GM10266 (cell line): Measurements from ENCODE around the gene ULBP1.
"Not testable (repeated sequence)": the region's sequence is repeated elsewhere in the genome, so short reads cannot be mapped to it uniquely, and the experiment has no call there.

Source experiments
- DNase-seq: peaks from one replicate; pipeline ENCODE4 v3.0.0; 2012; ENCODE audit errors: extremely low spot score
- TF ChIP-seq, protein P1 (sequence below): IDR thresholded peaks from 2 replicates; pipeline ENCODE4 v1.5.1; 2012; ENCODE audit warnings: mild to moderate bottlenecking, low read depth; ENCODE audit not compliant: control insufficient read depth, insufficient read depth; ENCODE audit errors: missing control alignments

Gene ULBP1

DNA sequence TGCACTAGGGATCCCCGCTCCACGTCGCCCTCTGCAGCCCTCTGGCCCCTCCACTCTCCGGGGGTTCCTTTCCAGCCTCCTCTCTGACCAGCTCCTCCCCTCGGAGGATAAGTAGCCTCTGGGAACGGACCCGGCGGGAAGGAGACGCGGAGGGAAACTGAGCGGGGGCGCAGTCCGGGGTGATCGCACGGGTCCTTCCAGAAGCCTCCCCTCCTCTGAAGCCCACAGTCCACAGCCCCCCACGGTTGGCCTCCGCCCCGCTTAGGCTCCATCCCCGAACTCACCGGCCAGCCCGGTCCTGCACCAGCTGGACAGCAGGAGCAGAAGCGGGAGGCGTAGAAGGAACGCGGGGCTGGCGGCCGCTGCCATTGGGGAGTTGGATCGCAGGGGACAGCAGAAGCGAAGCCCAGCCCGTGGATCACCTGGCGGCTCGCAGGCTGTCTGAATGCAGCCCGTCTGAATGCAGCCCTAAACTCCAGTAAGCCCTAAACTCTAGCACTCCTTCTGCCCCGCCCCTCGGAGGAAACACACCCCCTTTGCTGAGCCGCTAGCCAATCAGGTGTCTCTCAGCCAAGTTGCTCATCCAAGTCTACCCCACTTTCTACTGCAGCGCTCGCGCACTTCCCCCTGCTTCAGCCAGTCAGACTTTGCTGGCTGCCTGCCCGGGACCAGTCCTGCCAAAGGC lies 41.0 kb upstream of the ULBP1 start, which contains the start of gene RAET1G:
Gene RAET1G (minus strand): TSS at position 480 of the 685 bp plus-strand sequence. CDS start 111 bp downstream, at position 369.
- TF ChIP-seq, protein P1, sequence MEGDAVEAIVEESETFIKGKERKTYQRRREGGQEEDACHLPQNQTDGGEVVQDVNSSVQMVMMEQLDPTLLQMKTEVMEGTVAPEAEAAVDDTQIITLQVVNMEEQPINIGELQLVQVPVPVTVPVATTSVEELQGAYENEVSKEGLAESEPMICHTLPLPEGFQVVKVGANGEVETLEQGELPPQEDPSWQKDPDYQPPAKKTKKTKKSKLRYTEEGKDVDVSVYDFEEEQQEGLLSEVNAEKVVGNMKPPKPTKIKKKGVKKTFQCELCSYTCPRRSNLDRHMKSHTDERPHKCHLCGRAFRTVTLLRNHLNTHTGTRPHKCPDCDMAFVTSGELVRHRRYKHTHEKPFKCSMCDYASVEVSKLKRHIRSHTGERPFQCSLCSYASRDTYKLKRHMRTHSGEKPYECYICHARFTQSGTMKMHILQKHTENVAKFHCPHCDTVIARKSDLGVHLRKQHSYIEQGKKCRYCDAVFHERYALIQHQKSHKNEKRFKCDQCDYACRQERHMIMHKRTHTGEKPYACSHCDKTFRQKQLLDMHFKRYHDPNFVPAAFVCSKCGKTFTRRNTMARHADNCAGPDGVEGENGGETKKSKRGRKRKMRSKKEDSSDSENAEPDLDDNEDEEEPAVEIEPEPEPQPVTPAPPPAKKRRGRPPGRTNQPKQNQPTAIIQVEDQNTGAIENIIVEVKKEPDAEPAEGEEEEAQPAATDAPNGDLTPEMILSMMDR, result no peak
- peak; percentile 62 for DNase-seq

DNA sequence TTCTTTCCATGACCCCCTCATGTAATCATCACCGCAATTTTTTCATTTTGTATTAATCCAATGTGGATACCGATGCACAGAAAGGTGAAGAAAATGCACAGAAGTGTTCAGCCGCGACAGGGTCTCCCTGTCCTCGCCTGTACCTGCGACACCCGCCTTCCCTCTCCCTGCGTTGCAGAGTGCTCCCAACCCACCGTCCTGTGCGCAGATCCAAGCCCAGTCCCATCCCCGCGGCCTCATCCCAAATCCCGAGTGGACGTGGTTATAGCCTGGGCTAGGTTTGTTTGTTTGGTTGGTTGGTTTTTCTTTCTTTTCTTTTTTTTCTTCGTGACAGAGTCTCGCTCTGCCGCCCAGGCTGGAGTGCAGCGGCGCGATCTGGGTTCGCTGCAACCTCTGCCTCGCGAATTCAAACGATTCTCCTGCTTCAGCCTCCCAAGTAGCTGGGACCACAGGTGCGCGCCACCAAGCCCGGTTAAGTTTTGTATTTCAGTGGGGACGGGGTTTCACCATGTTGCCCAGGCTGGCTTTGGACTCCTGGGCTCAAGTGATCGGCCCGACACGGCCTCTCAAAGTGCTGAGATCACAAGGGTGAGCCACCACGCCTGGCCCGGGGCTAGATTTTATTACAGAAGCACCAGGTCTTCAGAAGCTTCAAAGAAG lies 40.3 kb upstream of the ULBP1 start:
- no peak for DNase-seq
- TF ChIP-seq, protein P1, result no peak

DNA sequence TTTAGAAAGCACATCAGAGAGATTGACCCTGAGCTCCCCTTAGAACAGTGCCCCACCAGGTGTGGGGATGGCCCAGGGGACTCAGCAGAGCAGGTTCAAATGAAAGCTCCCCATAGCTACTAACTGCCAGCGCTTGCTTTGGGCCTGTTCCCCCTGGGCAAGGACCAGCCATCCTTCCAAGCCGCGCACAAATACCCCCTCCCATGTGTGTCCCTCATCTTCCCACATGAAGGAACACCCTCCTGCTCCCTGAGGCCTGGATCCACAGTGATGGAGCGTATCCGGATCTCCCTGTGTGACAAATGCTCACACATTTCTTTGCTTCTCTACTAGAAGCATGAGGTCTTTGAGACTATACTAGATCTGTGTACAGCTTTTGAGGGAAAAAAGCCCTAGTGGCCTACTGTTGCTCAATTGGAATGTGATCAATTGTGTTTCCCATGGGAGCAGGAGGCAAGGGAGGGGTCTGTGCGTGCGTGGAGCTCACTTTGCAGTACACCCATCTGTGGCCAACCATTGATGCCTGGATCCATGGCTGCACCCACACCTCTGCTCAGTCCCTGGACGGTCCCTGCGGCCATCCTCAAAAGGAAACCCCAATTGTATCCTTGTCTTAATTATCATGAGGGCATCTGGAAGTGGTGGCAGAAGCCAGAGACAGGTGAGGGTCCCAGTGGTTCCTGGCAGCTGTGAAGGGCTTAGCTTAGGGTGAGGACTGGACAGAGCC lies 39.4 kb upstream of the ULBP1 start:
- DNase-seq, result no peak
- TF ChIP-seq, protein P1, result no peak

DNA sequence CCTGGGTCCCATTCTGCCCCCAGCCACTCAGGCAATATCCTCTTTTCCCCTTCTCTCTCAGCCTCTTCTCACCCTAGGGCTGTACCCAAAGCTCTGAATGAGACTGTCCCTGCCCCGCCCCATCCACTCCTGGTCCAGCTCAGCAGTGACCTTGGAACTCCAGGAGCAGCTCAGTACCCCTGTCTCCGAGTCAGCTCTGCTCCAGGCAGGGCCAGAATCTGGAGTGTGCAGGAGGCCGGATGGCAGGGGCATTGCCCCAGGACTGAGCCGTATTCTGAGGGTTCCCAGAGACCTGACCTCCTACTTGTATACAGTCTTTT lies 38.9 kb upstream of the ULBP1 start:
- DNase-seq, result no peak
- TF ChIP-seq, protein P1, result no peak

DNA sequence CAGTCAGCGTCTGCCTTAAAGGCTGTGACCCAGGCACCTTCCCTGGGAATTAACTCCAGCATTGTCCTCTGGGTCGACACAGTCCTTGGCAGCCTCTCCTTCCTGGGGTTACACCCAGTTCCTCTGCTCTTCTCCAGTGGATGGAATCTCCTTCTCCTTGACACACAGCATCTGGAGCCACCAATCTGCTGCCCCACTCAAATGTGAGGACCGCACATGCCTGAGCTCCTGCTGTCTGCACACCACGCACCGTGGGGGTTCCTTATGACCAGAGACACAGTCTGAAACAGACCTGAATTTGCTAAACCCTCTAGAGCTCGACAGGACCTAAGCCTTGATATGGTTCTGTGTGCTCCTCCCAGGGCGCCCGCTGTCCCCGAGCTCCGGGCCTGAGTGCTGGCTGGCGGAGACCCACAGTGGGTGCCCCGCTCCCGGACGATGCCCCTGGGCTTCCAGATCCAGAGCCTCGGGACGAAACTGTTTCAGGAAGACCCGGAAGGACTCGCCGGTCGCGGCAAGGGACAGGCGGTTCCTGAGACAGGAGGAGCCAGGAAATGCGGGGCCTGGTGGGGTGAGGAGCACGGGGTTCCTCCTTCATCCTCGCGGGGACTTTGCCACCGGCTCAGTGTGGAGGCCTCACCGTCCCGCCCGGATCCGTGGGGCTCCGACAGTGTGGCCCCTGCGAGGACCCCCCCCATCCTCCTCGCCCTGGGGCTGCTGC lies 38.3 kb upstream of the ULBP1 start:
- TF ChIP-seq, protein P1, result no peak
- DNase-seq, result no peak

DNA sequence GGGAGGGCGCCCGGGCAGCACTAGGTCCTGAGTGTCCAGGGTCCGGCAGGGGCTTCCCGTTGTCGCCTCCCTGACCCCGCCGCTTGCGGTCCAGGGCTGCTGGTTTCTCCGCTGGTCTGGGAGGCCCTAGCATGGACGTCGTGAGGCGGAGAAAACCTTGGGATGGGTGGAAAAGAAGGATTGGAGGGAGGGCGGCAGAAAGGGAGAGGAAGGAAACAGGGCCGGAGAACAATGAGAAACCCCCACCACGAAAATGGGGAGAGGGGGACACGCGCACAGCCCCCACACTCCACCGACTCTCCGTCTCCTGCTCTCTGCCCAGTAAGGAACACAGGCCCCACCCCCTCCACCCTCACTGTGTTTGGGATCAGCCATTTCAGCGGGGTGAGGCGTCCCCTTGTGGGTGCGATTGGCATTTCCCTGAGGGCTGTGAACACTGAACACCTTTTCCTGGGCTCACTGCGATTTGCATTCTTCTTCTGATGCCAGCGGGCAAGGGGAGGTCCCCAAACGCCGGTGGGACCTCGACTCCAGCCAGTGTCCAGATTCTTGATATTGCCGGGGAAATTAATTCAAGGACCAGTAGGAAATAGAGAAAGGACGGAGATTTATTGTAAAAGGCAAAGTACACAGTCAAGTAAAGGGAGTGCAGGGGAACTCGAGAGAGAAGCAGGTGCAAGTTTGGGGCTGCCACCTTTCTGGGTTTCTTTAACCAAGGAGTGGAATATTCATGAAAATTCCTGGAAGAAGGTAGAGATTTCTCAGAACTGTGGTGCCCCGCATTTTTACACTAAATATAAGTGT lies 37.6 kb upstream of the ULBP1 start:
- TF ChIP-seq, protein P1, result peak; percentile 68
- DNase-seq, result no peak

DNA sequence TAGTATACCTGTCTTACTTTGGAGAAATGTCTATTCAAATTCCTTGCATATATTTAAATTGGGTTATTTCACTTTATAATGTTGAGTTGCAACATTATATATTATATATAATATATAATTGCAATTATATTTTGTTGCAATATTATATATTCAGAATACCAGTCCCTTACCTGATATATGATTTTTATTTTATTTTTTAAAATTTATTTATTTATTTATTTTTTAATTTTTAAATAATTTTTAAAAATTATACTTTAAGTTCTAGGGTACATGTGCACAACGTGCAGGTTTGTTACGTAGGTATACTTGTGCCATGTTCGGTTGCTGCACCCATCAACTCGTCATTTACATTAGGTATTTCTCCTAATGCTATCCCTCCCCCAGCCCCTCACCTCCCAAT lies 36.7 kb upstream of the ULBP1 start:
- DNase-seq, result not testable (repeated sequence)
